ENCODE measurements around the gene SHISAL2B.
"Not testable (repeated sequence)": the region's sequence is repeated elsewhere in the genome, so short reads cannot be mapped to it uniquely, and the experiment has no call there.

GRCh38 chr5:64696414-64696813 is 6.1 kb downstream of the SHISAL2B start:
- TF ChIP-seq POLR2AphosphoS5 (IDR thresholded peaks at IDR 0.05; ENCODE audit: borderline replicate concordance, low read depth, low read length); EZH2 (IDR thresholded peaks at IDR 0.05); FOXP2 (optimal IDR thresholded peaks at IDR 0.05; ENCODE audit: control extremely low read depth, extremely low read length, insufficient read depth): not testable (repeated sequence)

Measured in SK-N-MC (cell line).